Right atrium auricular region (tissue), 2 donors: ENCODE results near the gene TTLL8. TPM values are rescaled to one million over a fixed set of nuclear protein-coding genes. Genes with fewer than 3 reads are reported as not detected.

Source experiments
- DNase-seq: peaks from one replicate; pipeline ENCODE4 v3.0.0-alpha.2; 2019; ENCODE audit warnings: low spot score
- H3K27ac ChIP-seq, 2 donors: fragments of 200-600 bp; sonication (generic); 1 replicate in 1 of 2; 2 replicates in 1 of 2; pipeline ENCODE4 v1.5.1; 2016 to 2019
- H3K27me3 ChIP-seq, 2 donors: fragments of 200-600 bp; sonication (generic); one replicate each; pipeline versions ENCODE4 v1.5.1 to v1.6.0; 2017 to 2019
- H3K36me3 ChIP-seq: fragments of 200-600 bp; sonication (generic); one replicate; pipeline ENCODE4 v1.5.1; 2016
- H3K4me1 ChIP-seq, 2 donors: fragments of 200-600 bp; sonication (generic); one replicate each; pipeline versions ENCODE4 v1.5.1 to v1.6.0; 2017 to 2019
- H3K4me3 ChIP-seq, 2 donors: fragments of 200-600 bp; sonication (generic); 1 replicate in 1 of 2; 2 replicates in 1 of 2; pipeline ENCODE4 v1.5.1; 2017 to 2019; ENCODE audit warnings: mild to moderate bottlenecking in 1 of 2, moderate library complexity in 1 of 2
- H3K9me3 ChIP-seq, 2 donors: fragments of 200-600 bp; sonication (generic); one replicate each; pipeline ENCODE4 v1.5.1; 2019
- total RNA-seq, 2 donors: library from RNA; depleted of rRNA; stranded (reverse); fragments of >200 nt; gene quantifications; one replicate each; pipeline ENCODE4 v1.1.0, GENCODE V29; 2016
- TF ChIP-seq, protein P1 (sequence below), 2 donors: fragments of 200-600 bp; sonication (generic); IDR thresholded peaks; one replicate each; pipeline ENCODE4 v1.5.1; 2019; ENCODE audit warnings: antibody characterized with exemption in 2 of 2

TTLL8 gene
- total RNA-seq, 2 donors from 2014 or later = not detected

DNA sequence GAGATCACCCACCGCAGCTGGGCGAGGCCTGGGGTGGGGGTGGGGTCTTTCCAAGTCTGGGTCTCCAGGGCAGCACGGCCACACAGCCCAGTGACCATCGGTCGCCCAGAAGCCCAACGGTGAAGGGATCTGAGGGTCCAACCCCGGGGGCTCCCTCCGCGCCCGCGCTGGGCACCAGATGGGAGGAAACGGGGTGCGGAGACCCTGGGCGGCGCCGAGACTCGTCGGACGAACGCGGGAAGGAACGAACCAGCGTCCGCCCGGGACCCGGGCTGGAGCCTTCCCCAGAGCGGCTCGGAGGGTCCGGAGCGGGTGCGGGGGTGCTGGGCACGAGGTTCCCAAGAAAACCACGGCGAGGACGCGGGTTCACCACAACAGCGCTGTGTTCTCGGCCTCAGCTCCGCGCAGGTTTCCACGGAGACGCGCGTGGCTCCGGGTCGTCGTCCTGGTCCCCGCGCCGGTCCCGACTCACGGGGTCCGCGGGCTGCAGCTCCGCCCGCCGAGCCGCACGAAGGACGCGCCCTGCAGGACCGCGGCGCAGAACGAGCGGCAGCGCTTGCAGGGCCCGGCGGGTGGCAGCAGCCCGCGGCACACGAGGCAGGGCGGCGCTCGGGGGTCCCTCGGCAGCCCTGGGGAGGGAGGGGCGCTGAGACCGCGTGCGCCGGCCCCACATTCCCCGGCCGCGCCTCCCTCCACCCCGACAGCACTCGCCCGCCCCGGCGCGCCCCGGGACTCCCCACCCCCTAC lies 43.3 kb downstream of the TTLL8 start:
- Histone ChIP-seq H3K9me3 (no peaks in the 10 kb centered on the region), H3K36me3 (no peaks in the 10 kb centered on the region), H3K4me3 (peak overlapping the region in 1 of 2 donors; percentile 7), H3K4me1 (peaks cover 0 to 19% of the 10 kb centered on the region in 2 donors), H3K27ac (no peak overlapping the region), H3K27me3 (peaks cover 7 to 41% of the 10 kb centered on the region in 2 donors)
- TF ChIP-seq, protein P1, sequence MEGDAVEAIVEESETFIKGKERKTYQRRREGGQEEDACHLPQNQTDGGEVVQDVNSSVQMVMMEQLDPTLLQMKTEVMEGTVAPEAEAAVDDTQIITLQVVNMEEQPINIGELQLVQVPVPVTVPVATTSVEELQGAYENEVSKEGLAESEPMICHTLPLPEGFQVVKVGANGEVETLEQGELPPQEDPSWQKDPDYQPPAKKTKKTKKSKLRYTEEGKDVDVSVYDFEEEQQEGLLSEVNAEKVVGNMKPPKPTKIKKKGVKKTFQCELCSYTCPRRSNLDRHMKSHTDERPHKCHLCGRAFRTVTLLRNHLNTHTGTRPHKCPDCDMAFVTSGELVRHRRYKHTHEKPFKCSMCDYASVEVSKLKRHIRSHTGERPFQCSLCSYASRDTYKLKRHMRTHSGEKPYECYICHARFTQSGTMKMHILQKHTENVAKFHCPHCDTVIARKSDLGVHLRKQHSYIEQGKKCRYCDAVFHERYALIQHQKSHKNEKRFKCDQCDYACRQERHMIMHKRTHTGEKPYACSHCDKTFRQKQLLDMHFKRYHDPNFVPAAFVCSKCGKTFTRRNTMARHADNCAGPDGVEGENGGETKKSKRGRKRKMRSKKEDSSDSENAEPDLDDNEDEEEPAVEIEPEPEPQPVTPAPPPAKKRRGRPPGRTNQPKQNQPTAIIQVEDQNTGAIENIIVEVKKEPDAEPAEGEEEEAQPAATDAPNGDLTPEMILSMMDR (IDR thresholded peaks at IDR 0.05) = no peak
- no peak for DNase-seq

DNA sequence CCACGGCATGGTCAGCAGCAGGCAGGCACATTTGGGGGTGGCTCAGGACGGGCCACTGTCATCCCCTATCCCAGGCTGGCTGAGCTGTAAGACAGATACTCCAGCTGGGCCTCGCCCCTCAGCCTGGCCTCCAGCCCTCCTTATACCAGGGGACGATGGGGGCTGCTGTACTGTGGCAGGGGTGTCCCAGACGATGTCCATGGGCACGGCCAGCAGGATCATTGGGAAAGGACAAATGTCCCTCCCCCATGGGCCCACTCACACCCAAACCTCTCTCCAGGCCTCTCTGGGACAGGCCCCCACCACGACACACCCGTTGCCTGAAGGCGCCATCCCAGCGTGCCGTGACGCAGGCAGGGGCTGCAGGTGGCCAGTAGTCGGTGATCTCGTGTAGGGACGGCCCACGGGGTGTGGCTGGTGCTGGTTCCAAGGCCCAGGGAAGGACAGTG lies 44.0 kb downstream of the TTLL8 start:
- no peak overlapping the region for H3K4me3 ChIP-seq
- H3K9me3 ChIP-seq = no peaks in the 10 kb centered on the region
- peaks cover 7 to 44% of the 10 kb centered on the region in 2 donors for H3K27me3 ChIP-seq
- TF ChIP-seq, protein P1 (IDR thresholded peaks at IDR 0.05) = no peak
- H3K36me3 ChIP-seq = no peaks in the 10 kb centered on the region
- no peak for DNase-seq
- no peak overlapping the region for H3K27ac ChIP-seq
- H3K4me1 ChIP-seq = peaks cover 0 to 19% of the 10 kb centered on the region in 2 donors

GRCh38 chr22:50012211-50013181 lies 45.6 kb downstream of the TTLL8 start, which contains the start of gene IL17REL:
IL17REL (minus strand) TSS chr22:50012765; CDS start chr22:50012646, 119 bp downstream.
- Histone ChIP-seq H3K27me3 (peaks cover 7 to 44% of the 10 kb centered on the region in 2 donors), H3K36me3 (no peaks in the 10 kb centered on the region), H3K9me3 (no peaks in the 10 kb centered on the region), H3K4me1 (peaks cover 0 to 19% of the 10 kb centered on the region in 2 donors), H3K4me3 (no peak within 1 kb of the TSS), H3K27ac (no peak within 1 kb of the TSS)
- TF ChIP-seq, protein P1 (IDR thresholded peaks at IDR 0.05) = peak in 1 of 2 donors; percentile 26
- no peak for DNase-seq

DNA sequence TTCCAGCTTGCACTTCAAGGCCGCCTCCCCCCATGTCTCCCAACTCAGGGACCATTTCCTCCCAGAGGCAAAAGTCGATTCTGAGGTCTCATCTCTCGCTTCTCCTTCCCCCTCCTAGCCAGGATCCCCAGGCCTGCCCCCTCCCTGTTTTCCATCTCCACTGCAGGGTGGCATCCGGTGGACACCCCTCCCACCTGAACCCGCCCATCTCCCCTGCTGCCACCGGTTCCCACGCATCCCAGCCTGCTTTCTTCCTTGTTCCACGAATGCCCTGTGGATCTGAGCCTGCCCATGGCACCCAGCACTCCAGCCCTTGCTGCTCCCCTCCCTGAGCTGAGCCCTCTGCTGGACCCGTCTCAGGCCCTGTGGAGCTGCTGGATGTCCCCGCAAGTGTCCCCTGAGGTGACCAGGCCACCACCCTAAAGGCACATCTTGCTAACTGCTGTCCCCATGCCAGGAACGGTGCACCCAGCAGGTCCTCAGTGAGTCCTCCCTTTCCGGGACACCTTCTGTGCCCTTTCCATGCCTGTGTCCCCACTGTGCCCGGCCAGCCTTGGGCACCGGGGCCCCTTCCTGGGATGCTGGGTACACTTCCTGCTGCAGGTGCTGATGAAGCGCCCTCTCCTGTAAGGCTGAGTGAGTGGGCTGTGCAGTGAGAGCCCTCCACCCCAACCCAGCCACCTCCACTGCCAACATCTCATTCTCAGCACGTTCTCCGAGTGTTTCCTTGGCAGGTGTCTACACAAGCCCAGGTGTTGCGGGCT lies 46.5 kb downstream of the TTLL8 start:
- Histone ChIP-seq H3K27ac (no peak overlapping the region), H3K36me3 (no peaks in the 10 kb centered on the region), H3K27me3 (peaks cover 7 to 44% of the 10 kb centered on the region in 2 donors), H3K9me3 (no peaks in the 10 kb centered on the region), H3K4me3 (no peak overlapping the region), H3K4me1 (peaks cover 0 to 19% of the 10 kb centered on the region in 2 donors)
- DNase-seq = no peak
- TF ChIP-seq, protein P1 (IDR thresholded peaks at IDR 0.05) = no peak
